DMS153 (cell line): ENCODE results near the gene SRGAP2.
"Not testable (repeated sequence)": the region's sequence is repeated elsewhere in the genome, so short reads cannot be mapped to it uniquely, and the experiment has no call there.

ENCODE experiments used
- DNase-seq: peaks from one replicate; lab custom pipeline; 2025; lab: John Stamatoyannopoulos, UW

SRGAP2 gene

DNA sequence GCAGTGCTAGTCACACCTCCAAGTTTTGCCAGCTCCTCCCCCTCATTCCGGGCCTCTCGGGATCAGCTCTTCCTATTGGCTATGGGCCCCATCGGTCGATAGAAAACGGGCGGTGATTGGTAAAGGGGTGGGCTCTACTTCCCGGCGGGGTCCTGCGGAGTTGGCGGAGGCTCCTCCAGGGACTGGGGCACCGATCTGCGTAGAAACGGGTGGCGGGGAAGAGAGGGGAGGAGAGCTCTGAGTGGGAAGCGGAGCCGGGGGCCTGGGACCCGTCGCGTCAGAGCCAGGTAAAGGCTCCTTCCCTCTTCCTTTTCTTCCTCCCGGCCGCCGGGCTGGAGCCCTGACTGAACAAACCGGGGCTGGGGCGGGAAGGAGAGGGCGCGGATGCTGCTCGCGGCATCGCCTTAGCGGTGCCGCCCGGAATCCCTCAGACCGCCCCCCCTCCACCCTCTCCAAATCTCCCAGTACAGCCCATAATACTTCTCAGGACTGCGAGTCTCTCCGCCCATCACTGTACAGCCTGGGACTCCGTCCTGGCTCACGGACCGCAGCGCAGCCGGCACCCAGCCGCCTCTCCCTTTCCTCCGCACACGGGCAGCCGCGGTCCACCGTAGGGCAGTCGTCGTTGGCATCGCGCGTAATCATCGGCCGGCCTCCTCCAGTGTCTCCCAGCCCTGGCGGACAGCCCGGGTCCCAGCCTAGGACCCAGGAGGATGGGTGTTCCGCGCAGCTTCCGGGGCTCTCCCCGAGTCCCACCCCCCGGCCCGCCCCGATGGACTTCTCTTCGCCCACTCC lies at the start of gene SRGAP2:
TSS of gene SRGAP2 (plus strand) at position 178 of the 795 bp plus-strand sequence. CDS start 2,430 bp downstream, outside the sequence.
- DNase-seq: not testable (repeated sequence)

DNA sequence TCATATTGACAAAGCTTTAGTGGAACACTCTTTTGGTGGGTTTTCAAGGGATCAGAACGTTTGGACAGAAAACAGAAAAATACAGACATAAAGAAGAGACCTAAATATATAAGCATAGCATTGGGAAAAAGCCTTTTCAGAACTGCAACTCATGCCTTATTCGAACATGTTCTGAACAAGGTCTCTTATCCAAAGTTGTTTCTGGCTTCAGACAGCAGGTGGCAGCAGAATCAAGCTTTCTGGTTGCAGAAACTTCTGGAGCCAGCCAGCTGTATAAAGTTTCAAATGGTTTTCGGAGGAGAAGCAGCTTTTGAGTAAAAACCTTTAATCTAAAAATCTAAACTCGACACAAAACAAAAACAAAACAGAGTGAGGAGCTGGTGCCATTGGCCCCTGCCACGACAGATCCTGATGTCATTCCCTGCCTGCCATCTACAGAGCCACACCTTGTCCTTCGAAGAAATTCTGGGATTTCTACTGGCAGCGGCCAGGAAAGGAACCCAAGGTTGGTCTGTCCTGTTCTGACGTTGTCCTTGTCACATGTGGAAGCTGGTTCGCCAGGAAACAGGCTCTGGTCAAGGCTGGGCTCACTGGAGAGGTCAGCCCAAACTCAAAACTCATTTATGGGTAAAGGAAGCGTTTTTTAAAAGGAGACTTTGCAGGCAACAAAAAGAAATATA lies 35.9 kb upstream of the SRGAP2 start:
- DNase-seq: not testable (repeated sequence)

DNA sequence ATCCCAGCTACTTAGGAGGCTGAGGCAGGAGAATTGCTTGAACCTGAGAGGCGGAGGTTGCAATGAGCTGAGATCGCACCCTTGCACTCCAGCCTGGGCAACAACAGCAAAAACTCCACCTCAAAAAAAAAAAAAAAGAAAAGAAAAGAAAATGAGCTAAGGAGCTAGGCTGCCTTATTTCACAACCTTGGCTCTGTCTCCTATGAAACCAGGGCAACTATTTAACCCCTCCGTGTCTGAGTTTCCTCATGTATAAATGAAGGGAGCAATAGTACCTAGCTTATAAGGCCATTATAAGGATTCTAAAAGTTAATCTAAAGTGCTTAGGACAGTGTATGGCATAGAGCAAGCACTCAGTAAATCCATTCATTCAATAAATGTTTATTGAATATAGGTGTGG lies 33.5 kb upstream of the SRGAP2 start:
- DNase-seq: not testable (repeated sequence)

DNA sequence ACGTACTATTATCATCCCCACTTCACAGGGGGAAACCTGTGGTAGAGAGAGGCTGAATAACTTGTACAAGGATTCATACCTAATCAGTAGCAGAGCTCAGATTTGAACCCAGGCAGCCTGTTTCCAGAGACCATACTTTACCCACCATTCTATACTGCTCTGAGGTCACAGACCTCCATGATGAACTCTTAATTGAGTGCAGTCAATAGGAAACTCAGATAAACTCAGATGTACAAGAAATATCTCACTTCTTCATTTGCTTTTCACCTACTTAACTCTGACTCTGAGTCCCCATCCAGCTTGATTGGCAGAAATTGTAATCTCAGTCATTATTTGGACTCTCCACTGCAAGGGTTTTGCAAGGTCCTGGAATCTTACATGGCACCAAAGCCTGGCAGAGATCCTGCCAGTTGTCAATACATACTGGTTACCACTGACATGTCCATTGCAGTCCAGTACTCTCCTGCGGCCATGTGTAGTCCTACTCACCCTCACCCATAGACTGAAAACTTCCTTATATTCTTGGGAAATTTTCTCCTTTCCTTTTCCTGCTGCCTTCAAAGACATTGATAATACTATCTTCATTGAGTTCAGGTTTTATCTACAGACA lies 30.1 kb upstream of the SRGAP2 start:
- not testable (repeated sequence) for DNase-seq

DNA sequence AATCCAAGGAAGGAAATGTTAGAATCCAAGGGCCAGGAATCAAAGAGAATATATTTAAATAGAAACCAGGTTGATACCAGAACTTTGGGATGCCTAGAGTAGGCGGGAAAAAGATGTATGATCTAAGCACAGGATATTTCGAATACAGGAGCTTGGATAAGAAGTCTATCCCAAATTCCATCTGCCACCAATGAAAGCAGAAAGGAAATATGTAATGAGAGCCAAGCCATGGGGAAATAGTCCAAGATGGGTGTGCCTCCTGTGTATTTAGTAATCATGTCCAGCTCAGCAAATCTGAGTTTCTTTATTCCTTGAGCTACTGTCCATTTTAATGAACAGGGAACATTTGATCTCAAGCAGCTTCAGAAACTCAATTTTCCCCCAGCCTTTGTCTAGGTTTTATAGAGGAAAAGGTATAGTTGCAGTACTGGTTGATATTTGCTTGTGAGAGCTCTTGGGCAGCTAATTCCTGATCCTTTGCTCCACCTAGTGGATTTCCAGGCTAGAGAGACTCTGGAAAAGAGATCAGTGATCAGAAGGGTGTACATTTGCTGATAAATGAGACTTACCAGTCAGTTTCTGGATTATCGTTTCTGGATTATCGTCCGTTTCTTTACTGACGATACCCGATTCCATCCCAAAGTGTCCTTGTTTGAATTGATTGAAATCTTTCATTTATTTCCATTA lies 29.0 kb upstream of the SRGAP2 start:
- peak; percentile 25 for DNase-seq

DNA sequence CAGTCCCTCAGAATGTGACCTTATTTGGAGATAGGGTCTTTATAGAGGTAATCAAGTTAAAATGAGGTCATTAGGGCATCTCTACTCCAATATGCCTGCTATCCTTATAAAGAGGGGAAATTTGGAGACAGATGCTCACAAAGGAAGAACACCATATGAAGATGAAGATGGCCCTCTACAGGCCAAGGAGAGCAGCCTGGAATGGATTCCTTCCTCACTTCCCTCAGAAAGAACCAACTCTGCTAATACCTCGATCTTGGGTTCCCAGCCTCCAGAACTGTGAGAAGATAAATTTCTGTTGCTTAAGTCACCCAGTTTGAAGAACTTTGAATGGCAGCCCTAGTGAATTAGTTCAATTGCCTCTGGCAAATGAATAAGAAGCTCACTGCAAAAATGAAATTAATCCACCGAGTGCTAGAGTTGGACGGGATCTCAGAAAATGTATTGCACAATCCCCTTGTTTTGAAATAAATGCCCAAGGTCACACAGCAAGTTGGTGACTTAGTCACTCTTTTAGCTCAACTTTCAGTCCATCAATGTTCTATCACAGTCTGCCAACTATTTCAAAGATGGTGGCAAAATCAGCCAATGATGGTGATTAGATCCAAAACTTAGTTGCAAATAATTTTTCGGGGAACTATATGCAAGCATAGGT lies 27.8 kb upstream of the SRGAP2 start:
- not testable (repeated sequence) for DNase-seq

DNA sequence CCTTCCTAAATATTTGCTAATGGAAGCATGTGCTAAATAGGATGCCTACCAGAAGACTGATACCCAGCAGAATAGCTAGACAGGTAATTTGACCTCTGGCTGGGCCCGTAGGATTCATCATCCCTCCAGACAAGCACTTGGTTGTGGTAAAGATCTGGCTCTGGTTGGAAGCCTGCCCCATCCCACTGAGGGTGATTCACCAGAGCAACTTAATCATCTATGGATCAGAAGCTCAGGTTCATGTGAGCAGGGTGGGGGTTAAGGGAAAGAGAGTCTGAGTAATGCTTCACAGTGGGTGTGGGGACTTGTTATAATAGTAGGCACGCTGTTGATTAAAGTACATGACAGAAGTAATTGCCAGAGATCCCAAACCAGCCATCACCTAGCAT lies 27.2 kb upstream of the SRGAP2 start:
- not testable (repeated sequence) for DNase-seq

DNA sequence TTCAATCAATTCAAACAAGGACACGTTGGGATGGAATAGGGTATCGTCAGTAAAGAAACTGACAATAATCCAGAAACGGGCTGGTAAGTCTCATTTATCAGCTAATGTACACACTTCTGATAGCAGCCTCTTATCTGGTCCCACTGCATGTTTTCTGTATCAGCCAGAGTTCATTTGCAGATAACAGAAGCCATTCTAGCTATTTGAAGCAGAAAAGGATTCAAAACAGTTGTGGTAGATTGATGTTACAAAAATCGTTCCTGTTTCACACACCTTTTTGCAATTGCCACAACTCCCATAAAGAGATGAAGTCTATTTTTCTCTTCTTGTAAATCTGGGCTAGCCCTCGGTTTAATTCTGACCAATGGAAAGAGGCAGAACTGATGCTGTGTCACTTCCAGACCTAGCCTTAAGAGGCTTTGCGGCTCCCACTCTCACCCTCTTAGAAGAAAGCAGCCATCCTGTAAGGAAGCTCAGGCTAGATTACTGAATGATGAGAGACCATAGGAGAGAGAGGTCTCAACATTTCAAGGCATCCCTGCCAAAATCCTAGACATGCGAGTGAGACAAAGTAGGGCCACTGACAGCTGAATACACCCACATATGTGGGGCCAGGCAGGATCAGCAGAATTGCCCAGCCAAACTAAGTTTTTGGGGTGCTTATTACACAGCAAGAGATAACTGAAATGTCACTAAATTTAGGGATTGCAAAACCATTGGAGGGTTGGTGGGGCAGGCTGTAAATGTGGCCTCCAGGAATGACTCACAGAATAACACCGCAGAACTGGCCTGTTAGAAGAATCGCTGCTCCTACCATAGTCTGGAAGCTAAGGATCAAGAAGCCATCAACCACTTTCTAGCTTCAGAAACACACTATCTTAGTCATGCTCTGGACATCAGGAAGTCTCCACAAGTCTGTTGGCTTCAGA lies 25.0 kb upstream of the SRGAP2 start:
- not testable (repeated sequence) for DNase-seq

DNA sequence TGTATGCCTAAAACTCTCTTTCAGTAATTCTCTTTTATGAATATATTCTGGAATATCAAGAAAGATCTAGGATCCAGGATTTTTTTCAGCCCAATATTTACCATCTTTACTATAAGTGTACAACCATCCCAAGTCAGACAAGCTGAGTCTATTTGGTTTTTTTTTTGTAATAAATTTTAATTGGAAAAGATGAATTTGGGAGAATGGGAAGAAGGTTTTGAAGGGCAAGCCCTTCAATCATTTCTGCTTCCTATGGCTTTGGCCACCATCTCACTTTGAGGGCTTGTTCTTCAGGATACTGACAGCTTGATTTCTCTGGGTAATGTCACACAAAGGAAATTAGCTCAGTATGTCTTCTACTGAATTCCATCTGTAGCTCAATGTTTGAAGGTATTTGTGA lies 23.7 kb upstream of the SRGAP2 start:
- not testable (repeated sequence) for DNase-seq

DNA sequence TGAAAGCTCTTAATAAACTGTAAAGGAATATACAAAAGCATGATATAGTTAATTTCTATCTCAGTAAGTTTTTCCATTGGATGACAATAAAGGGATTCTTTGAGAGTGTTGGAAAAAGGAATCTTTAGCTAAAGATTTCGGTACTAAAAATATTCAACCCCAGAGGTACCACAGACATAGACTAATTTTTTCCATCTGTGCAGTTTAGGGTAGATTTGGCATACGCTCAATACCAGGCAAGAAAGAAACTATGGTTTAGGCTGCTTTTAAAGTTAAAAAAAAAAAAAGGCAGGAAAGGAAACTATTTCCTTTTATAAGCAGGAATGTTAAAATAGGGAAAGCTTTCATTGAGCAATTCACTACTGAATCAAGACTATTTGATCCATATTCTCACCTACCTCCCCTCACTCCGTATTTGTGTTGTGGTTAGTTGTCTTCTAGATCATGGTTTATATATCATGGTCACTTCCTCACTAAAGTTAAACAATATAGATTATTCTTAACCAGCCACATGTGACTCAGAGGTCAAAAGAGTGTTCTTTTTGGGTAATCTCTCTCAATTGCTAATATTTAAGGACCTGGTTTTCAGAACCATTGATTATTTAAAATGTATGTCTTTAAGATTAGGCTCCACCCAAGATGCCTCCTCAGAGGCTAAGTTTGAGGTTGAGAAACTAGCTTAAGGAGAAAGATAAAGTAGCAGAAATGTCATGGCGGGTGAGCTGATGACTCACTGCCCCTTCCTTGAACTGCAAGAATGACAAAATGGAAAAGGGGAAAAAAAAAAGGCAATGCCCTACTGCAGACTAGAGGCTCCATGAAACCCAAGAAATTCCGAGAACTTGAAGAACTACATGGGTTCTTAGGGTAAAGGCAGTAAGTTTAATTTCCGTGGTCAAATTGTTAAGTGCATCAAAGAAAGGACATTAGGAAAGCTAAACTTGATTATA lies 20.7 kb upstream of the SRGAP2 start:
- DNase-seq: not testable (repeated sequence)

DNA sequence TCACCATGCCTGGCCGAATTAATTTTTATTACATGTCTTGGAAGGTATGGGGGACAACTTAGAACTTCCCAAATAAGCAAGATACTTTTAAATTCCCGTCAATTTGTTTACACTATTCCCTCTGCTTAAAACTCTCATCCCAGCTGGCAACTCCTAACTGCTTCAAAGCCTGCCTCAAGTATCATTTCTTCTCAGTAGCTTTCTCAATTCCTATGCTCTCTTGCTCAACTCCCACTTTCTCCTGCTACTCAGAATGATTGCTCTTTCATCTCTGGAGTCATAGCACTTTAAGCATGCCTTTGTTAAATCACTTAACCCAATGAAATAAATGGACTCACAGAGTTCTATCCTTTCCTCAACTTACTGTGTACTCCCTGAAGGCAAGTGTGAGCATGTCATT lies 19.6 kb upstream of the SRGAP2 start:
- DNase-seq: not testable (repeated sequence)

DNA sequence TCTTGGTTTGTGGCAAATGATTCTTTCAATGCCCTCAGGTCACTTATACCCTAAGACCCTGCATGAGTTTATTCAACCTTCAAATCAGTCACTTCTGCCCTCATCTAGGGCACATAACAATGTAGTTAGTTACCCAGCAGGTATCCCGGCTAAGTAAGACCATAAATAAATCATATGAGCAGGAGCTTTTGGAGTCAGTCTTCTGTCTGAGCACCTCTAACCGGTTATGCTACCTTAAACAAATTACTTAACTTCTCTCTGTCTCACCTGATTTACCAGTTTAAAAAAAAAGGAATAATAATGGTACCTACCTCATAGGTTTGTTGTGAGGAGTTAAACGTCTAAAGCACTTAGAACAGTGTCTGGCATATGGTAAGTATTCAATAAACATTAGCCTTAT lies 17.6 kb upstream of the SRGAP2 start:
- not testable (repeated sequence) for DNase-seq

DNA sequence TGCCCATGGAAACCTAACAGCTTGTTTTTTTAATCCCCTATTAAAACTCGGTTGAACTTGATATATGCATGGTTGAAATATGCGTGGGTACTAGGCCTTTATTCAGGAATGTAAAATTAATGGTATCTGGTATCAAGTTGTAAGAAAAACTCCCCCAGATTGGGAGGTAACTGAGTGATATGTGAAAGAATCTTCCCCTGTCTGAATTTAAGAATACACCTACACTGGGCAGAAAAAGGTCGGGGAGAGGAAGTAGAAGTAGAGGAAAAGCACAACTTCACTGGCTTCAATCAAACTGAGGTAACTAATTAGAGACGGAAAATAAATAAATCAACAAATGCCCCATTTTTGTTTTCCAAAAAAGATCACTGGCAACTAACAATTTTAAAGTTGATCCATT lies 16.5 kb upstream of the SRGAP2 start:
- DNase-seq: not testable (repeated sequence)

DNA sequence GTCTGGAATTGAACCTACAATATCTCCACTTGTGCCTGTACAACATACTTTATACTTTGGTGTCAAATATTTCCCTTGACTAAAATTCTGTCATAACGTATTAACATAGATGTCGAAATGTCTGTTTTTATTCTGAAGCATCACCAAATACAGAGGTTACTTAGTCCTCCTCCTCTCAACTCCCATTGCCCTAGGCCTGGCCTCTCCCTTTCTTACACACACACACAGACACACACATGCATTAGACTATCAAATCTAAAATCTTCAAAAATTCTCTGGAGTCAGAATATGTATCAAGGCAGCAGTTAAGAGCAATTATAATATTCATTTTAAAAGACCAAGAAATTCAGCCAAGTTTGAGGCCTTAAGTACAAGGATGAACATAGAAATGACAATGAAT lies 8.2 kb upstream of the SRGAP2 start:
- DNase-seq: not testable (repeated sequence)

DNA sequence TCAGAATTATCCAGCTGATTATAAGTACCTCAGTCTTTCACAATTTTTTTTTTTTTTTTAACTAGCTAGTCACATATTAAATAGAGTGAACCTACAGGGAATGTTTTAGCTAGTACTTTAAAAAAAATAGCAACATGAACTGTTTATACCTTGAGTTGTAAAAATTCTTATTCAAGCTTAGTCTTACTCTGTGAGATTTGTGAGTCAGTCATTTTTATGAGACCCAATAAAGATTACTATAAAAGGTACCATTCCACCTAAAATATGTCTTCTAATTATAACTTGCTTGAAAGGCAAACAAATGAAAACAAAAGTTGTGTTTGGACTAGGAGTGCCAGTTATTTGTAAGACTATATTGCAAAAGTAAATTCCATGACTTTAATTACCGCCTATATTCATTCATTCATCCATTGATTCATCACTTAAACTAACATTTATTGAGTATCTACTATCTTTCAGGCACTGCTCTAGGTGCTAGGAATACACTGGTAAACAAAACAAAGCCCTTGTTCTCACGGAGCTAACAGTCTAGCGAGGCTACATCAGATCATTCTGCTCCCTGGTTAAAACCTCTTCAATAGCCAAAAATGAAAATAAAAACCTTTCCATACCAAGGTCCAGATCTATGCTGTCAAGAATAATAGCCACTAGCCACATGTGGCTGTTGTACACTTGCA lies 6.5 kb upstream of the SRGAP2 start:
- not testable (repeated sequence) for DNase-seq

DNA sequence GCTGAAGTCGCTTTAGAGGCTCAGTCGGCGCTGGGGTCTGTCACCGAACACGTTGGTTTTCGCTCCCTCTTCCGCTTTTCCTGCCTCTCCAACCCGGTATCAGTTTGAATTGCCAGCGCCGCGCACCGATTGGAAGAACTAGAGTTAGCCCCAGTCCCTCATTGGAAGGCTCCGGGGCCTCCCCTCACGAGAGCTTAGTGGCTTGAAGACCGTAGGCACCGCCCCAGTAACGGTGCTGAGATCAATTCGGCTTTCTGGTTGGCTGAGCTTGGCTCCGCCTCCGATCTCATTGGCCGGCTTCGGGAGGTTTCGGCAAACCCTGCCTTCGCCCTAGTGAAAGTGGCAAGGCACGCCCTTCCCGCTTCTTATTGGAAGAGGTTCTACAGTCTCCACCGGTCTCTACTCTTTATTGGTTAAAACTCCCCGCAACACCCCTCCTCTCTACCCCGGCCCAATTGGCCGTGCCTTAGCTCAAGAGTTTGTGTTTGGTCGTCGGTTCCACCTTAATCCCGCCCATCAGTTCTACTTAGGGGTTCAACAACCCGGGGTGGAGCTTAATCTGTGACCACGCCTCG lies 465 bp upstream of the SRGAP2 start, which contains the start of gene FAM72A:
TSS of gene FAM72A (minus strand) at position 51 of the 575 bp plus-strand sequence. CDS start 814 bp downstream, outside the sequence.
- DNase-seq: peak; percentile 100

DNA sequence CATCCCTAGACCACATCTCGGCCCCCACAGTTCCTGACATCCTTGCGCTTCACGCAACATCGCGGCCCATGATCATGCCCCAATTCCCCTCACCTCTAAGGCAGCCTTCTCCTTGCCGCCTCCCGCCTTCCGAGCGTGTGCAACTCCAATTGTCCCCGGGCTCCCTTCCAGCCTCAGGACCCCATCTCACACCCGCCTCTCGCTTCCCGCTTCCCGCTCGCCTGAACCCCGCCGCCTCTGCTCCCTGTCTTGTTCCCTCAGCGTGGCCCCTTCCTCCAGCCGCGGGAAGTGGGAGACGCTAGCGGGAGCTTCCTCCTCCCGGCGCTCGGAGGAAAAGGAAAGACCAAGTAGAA lies 794 bp downstream of the SRGAP2 start:
- not testable (repeated sequence) for DNase-seq

DNA sequence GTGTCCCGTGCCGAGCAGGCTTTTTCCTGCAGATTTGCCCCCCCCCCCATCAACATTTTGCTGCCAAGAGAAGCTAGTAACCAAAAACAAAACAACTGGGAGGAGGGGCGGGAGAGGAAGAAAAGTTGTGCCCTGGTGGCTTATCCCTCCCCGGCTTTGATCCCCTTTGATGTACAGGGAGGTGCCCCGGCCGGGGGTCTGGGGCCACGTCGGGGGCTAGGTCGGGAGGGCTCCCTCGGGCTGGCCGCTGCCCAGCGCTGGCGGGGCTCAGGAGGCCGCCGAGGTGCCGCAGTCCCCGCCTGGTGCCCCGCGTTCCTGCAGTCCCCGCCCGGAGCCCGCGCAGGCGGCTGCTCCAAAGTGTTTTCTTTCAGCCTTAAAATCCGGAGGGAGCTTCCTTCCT lies 1.5 kb downstream of the SRGAP2 start:
- DNase-seq: not testable (repeated sequence)
